Measurements from ENCODE around the gene BNC2.
A peak's percentile ranks its signal among the peaks of the same experiment; 100 is the strongest.

Gene BNC2

GRCh38 chr9:16524078-16524477 is 346.4 kb downstream of the BNC2 start:
- no peaks in the 10 kb centered on the region for H3K9me3 ChIP-seq (ENCODE audit: control insufficient read depth, insufficient read depth, low read depth, low read length)
- no peak overlapping the region for H3K27ac ChIP-seq (ENCODE audit: low read depth, low read length)
- H3K9ac ChIP-seq (ENCODE audit: low read length), result no peak overlapping the region
- no peak overlapping the region for H3K4me3 ChIP-seq (ENCODE audit: low read depth, low read length)
- no peaks in the 10 kb centered on the region for H3K27me3 ChIP-seq (ENCODE audit: control insufficient read depth, insufficient read depth, low read length)
- no peaks in the 10 kb centered on the region for H3K36me3 ChIP-seq (ENCODE audit: control insufficient read depth, insufficient read depth, low read length)
- peaks cover 32% of the 10 kb centered on the region for H3K4me1 ChIP-seq (ENCODE audit: control insufficient read depth, insufficient read depth, low read length)

GRCh38 chr9:16521868-16522411 is 348.5 kb downstream of the BNC2 start:
- Histone ChIP-seq H3K9ac (ENCODE audit: low read length) (no peak overlapping the region), H3K27ac (ENCODE audit: low read depth, low read length) (0 out of 2 replicates have a peak overlapping the region, but pooled peaks have one; percentile 21), H3K27me3 (ENCODE audit: control insufficient read depth, insufficient read depth, low read length) (no peaks in the 10 kb centered on the region), H3K36me3 (ENCODE audit: control insufficient read depth, insufficient read depth, low read length) (no peaks in the 10 kb centered on the region), H3K4me3 (ENCODE audit: low read depth, low read length) (no peak overlapping the region), H3K9me3 (ENCODE audit: control insufficient read depth, insufficient read depth, low read depth, low read length) (no peaks in the 10 kb centered on the region), H3K4me1 (ENCODE audit: control insufficient read depth, insufficient read depth, low read length) (peaks cover 45% of the 10 kb centered on the region)

GRCh38 chr9:16519001-16519400 is 351.5 kb downstream of the BNC2 start:
- peak overlapping the region; percentile 5; the same call in 1 of the 2 replicates for H3K27ac ChIP-seq (ENCODE audit: low read depth, low read length)
- H3K9me3 ChIP-seq (ENCODE audit: control insufficient read depth, insufficient read depth, low read depth, low read length), result no peaks in the 10 kb centered on the region
- H3K27me3 ChIP-seq (ENCODE audit: control insufficient read depth, insufficient read depth, low read length), result no peaks in the 10 kb centered on the region
- H3K4me1 ChIP-seq (ENCODE audit: control insufficient read depth, insufficient read depth, low read length), result peaks cover 60% of the 10 kb centered on the region
- no peak overlapping the region for H3K4me3 ChIP-seq (ENCODE audit: low read depth, low read length)
- no peaks in the 10 kb centered on the region for H3K36me3 ChIP-seq (ENCODE audit: control insufficient read depth, insufficient read depth, low read length)
- H3K9ac ChIP-seq (ENCODE audit: low read length), result no peak overlapping the region

- Histone ChIP-seq H3K4me3 (ENCODE audit: low read depth, low read length) (0 out of 2 replicates have a peak overlapping the region, but pooled peaks have one; percentile 11), H3K9me3 (ENCODE audit: control insufficient read depth, insufficient read depth, low read depth, low read length) (no peaks in the 10 kb centered on the region), H3K9ac (ENCODE audit: low read length) (peak overlapping the region; percentile 58), H3K36me3 (ENCODE audit: control insufficient read depth, insufficient read depth, low read length) (no peaks in the 10 kb centered on the region), H3K4me1 (ENCODE audit: control insufficient read depth, insufficient read depth, low read length) (peaks cover 56% of the 10 kb centered on the region), H3K27me3 (ENCODE audit: control insufficient read depth, insufficient read depth, low read length) (no peaks in the 10 kb centered on the region), H3K27ac (ENCODE audit: low read depth, low read length) (peak overlapping the region; percentile 62; the same call in 1 of the 2 replicates)
These were observed 353.6 kb downstream of the BNC2 start for GRCh38 chr9:16516891-16517290.

GRCh38 chr9:16515879-16516301 is 354.6 kb downstream of the BNC2 start:
- Histone ChIP-seq H3K27ac (ENCODE audit: low read depth, low read length) (peak overlapping the region; percentile 67; the same call in 1 of the 2 replicates), H3K4me1 (ENCODE audit: control insufficient read depth, insufficient read depth, low read length) (peaks cover 57% of the 10 kb centered on the region), H3K9ac (ENCODE audit: low read length) (peak overlapping the region; percentile 27), H3K4me3 (ENCODE audit: low read depth, low read length) (peak overlapping the region; percentile 22; the same call in 1 of the 2 replicates), H3K36me3 (ENCODE audit: control insufficient read depth, insufficient read depth, low read length) (no peaks in the 10 kb centered on the region), H3K27me3 (ENCODE audit: control insufficient read depth, insufficient read depth, low read length) (no peaks in the 10 kb centered on the region), H3K9me3 (ENCODE audit: control insufficient read depth, insufficient read depth, low read depth, low read length) (no peaks in the 10 kb centered on the region)

- Histone ChIP-seq H3K27me3 (ENCODE audit: control insufficient read depth, insufficient read depth, low read length) (no peaks in the 10 kb centered on the region), H3K9ac (ENCODE audit: low read length) (peak overlapping the region; percentile 65), H3K27ac (ENCODE audit: low read depth, low read length) (peak overlapping the region; percentile 67; the same call in 1 of the 2 replicates), H3K9me3 (ENCODE audit: control insufficient read depth, insufficient read depth, low read depth, low read length) (no peaks in the 10 kb centered on the region), H3K36me3 (ENCODE audit: control insufficient read depth, insufficient read depth, low read length) (no peaks in the 10 kb centered on the region), H3K4me1 (ENCODE audit: control insufficient read depth, insufficient read depth, low read length) (peaks cover 63% of the 10 kb centered on the region), H3K4me3 (ENCODE audit: low read depth, low read length) (peak overlapping the region; percentile 37)
These were observed 355.3 kb downstream of the BNC2 start for GRCh38 chr9:16515207-16515606.

GRCh38 chr9:16514131-16514530 is 356.3 kb downstream of the BNC2 start:
- Histone ChIP-seq H3K9ac (ENCODE audit: low read length) (no peak overlapping the region), H3K27ac (ENCODE audit: low read depth, low read length) (peak overlapping the region; percentile 36; the same call in 1 of the 2 replicates), H3K4me1 (ENCODE audit: control insufficient read depth, insufficient read depth, low read length) (peaks cover 61% of the 10 kb centered on the region), H3K4me3 (ENCODE audit: low read depth, low read length) (peak overlapping the region; percentile 37; the same call in 1 of the 2 replicates), H3K27me3 (ENCODE audit: control insufficient read depth, insufficient read depth, low read length) (no peaks in the 10 kb centered on the region), H3K9me3 (ENCODE audit: control insufficient read depth, insufficient read depth, low read depth, low read length) (no peaks in the 10 kb centered on the region), H3K36me3 (ENCODE audit: control insufficient read depth, insufficient read depth, low read length) (no peaks in the 10 kb centered on the region)

- Histone ChIP-seq H3K4me3 (ENCODE audit: low read depth, low read length) (no peak overlapping the region), H3K36me3 (ENCODE audit: control insufficient read depth, insufficient read depth, low read length) (no peaks in the 10 kb centered on the region), H3K27me3 (ENCODE audit: control insufficient read depth, insufficient read depth, low read length) (no peaks in the 10 kb centered on the region), H3K9ac (ENCODE audit: low read length) (no peak overlapping the region), H3K27ac (ENCODE audit: low read depth, low read length) (no peak overlapping the region), H3K9me3 (ENCODE audit: control insufficient read depth, insufficient read depth, low read depth, low read length) (no peaks in the 10 kb centered on the region), H3K4me1 (ENCODE audit: control insufficient read depth, insufficient read depth, low read length) (peaks cover 50% of the 10 kb centered on the region)
These were observed 358.2 kb downstream of the BNC2 start for GRCh38 chr9:16512281-16512680.

GRCh38 chr9:16510482-16510881 is 360.0 kb downstream of the BNC2 start:
- Histone ChIP-seq H3K9ac (ENCODE audit: low read length) (no peak overlapping the region), H3K4me1 (ENCODE audit: control insufficient read depth, insufficient read depth, low read length) (peaks cover 42% of the 10 kb centered on the region), H3K4me3 (ENCODE audit: low read depth, low read length) (no peak overlapping the region), H3K36me3 (ENCODE audit: control insufficient read depth, insufficient read depth, low read length) (no peaks in the 10 kb centered on the region), H3K27ac (ENCODE audit: low read depth, low read length) (no peak overlapping the region), H3K9me3 (ENCODE audit: control insufficient read depth, insufficient read depth, low read depth, low read length) (no peaks in the 10 kb centered on the region), H3K27me3 (ENCODE audit: control insufficient read depth, insufficient read depth, low read length) (no peaks in the 10 kb centered on the region)

- no peak overlapping the region for H3K9ac ChIP-seq (ENCODE audit: low read length)
- no peaks in the 10 kb centered on the region for H3K36me3 ChIP-seq (ENCODE audit: control insufficient read depth, insufficient read depth, low read length)
- no peaks in the 10 kb centered on the region for H3K27me3 ChIP-seq (ENCODE audit: control insufficient read depth, insufficient read depth, low read length)
- H3K27ac ChIP-seq (ENCODE audit: low read depth, low read length), result no peak overlapping the region
- no peak overlapping the region for H3K4me3 ChIP-seq (ENCODE audit: low read depth, low read length)
- no peaks in the 10 kb centered on the region for H3K9me3 ChIP-seq (ENCODE audit: control insufficient read depth, insufficient read depth, low read depth, low read length)
- peaks cover 41% of the 10 kb centered on the region for H3K4me1 ChIP-seq (ENCODE audit: control insufficient read depth, insufficient read depth, low read length)
These were observed 360.5 kb downstream of the BNC2 start for GRCh38 chr9:16509997-16510396.

- Histone ChIP-seq H3K9me3 (ENCODE audit: control insufficient read depth, insufficient read depth, low read depth, low read length) (no peaks in the 10 kb centered on the region), H3K4me1 (ENCODE audit: control insufficient read depth, insufficient read depth, low read length) (peaks cover 18% of the 10 kb centered on the region), H3K36me3 (ENCODE audit: control insufficient read depth, insufficient read depth, low read length) (no peaks in the 10 kb centered on the region), H3K27ac (ENCODE audit: low read depth, low read length) (peak overlapping the region; percentile 70; the same call in 1 of the 2 replicates), H3K9ac (ENCODE audit: low read length) (no peak overlapping the region), H3K27me3 (ENCODE audit: control insufficient read depth, insufficient read depth, low read length) (no peaks in the 10 kb centered on the region), H3K4me3 (ENCODE audit: low read depth, low read length) (no peak overlapping the region)
These were observed 365.3 kb downstream of the BNC2 start for GRCh38 chr9:16505199-16505598.
